ENCODE results near the gene FKBP8. TPM values are rescaled to one million over a fixed set of nuclear protein-coding genes. Genes with fewer than 3 reads are reported as not detected.

The FKBP8 gene
- total RNA-seq, 2 donors from 2014 or later, result 192 to 345 TPM

DNA sequence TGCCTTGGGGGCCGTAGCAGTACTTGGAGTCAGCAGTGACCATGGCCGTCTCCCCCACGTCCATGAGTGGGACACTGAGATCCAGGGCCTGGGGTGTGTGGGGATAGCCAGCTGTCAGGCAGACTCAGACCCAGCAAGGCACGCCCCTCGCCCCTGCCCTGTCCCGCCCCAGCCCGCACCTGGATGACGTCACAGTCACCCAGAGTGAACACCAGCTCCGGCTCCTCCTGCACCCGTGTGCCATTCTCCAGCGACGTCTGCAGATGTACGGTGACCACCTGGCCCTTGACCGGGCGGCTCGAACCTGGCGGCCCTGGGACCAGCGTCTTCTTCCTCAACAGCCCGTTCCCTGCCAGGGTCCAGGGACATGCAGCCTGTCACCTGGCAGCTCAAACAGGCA is 4.0 kb downstream of the FKBP8 start:
- Histone ChIP-seq H3K27me3 (no peaks in the 10 kb centered on the region), H3K9me3 (no peaks in the 10 kb centered on the region), H3K27ac (no peak overlapping the region), H3K4me3 (no peak overlapping the region), H3K36me3 (peaks cover 55% of the 10 kb centered on the region), H3K4me1 (peaks cover 0 to 20% of the 10 kb centered on the region in 2 donors)
- DNase-seq (ENCODE audit: low spot score), result no peak
- TF ChIP-seq, protein P1, sequence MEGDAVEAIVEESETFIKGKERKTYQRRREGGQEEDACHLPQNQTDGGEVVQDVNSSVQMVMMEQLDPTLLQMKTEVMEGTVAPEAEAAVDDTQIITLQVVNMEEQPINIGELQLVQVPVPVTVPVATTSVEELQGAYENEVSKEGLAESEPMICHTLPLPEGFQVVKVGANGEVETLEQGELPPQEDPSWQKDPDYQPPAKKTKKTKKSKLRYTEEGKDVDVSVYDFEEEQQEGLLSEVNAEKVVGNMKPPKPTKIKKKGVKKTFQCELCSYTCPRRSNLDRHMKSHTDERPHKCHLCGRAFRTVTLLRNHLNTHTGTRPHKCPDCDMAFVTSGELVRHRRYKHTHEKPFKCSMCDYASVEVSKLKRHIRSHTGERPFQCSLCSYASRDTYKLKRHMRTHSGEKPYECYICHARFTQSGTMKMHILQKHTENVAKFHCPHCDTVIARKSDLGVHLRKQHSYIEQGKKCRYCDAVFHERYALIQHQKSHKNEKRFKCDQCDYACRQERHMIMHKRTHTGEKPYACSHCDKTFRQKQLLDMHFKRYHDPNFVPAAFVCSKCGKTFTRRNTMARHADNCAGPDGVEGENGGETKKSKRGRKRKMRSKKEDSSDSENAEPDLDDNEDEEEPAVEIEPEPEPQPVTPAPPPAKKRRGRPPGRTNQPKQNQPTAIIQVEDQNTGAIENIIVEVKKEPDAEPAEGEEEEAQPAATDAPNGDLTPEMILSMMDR (IDR thresholded peaks at IDR 0.05), result no peak

DNA sequence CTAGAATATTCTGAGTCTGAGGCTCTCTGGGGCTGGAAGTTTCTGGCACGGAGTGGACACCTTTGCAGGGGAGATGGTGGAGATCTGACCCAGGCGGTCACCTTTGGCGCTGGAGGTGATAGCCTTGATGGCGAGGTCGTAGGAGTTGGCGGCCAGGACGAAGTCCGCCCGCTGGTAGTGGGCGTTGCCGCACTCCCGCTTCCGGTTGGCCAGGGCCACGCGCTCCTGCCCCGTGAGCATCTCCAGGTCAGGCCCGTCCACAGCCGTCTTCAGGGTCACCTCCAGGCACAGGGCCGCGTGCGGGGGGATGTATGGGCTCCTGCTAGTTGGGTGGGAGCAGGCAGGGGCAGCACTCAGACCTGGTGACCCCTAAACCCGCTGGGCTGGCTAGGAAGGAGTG is 5.3 kb downstream of the FKBP8 start:
- Histone ChIP-seq H3K4me3 (no peak overlapping the region), H3K36me3 (peaks cover 57% of the 10 kb centered on the region), H3K9me3 (no peaks in the 10 kb centered on the region), H3K27ac (no peak overlapping the region), H3K27me3 (no peaks in the 10 kb centered on the region), H3K4me1 (peaks cover 0 to 14% of the 10 kb centered on the region in 2 donors)
- DNase-seq (ENCODE audit: low spot score), result no peak
- TF ChIP-seq, protein P1 (IDR thresholded peaks at IDR 0.05), result no peak

DNA sequence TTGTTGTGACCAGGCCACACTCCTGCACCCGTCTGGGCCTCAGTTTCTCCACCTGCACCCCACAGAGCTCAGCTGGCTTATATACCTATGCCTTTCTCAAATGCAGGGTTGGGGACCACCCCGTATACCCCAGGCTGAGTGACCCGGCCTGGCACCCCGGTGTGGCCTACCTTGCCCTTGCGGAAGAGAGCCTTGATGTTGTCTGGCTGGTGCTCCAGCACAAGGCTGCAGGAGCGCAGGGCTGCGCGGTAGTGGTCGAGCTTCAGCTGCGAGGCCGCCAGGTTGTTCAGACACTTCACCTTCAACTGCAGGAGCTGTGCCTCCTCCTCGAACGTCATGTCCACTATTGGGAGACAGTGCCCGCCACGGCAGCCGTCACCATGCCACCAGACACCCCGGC is 5.9 kb downstream of the FKBP8 start:
- DNase-seq (ENCODE audit: low spot score), result no peak
- Histone ChIP-seq H3K4me3 (no peak overlapping the region), H3K4me1 (peaks cover 0 to 12% of the 10 kb centered on the region in 2 donors), H3K9me3 (no peaks in the 10 kb centered on the region), H3K27me3 (no peaks in the 10 kb centered on the region), H3K36me3 (peaks cover 63% of the 10 kb centered on the region), H3K27ac (no peak overlapping the region)
- TF ChIP-seq, protein P1 (IDR thresholded peaks at IDR 0.05), result no peak

DNA sequence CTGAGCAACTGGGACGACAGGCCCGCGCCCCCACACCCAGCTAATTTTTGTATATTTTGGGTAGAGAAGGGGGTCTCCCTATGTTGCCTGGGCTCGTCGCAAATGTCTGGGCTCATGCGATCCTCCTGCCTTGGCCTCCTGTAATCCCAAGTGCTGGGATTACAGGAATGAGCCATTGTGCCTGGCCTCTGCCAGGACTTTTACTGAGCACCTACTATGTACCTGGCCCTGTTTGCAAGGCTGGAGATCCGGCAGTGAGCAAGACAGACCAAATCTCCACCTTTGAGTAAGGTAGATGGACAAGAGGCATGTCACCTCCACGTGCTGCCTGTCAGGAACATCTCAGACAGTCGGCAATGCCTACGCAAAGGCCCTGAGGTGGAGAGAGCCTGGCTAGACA is 6.9 kb downstream of the FKBP8 start:
- TF ChIP-seq, protein P1 (IDR thresholded peaks at IDR 0.05), result no peak
- Histone ChIP-seq H3K27me3 (no peaks in the 10 kb centered on the region), H3K27ac (no peak overlapping the region), H3K9me3 (no peaks in the 10 kb centered on the region), H3K4me1 (peaks cover 0 to 2% of the 10 kb centered on the region in 2 donors), H3K36me3 (peaks cover 69% of the 10 kb centered on the region), H3K4me3 (no peak overlapping the region)
- DNase-seq (ENCODE audit: low spot score), result no peak

DNA sequence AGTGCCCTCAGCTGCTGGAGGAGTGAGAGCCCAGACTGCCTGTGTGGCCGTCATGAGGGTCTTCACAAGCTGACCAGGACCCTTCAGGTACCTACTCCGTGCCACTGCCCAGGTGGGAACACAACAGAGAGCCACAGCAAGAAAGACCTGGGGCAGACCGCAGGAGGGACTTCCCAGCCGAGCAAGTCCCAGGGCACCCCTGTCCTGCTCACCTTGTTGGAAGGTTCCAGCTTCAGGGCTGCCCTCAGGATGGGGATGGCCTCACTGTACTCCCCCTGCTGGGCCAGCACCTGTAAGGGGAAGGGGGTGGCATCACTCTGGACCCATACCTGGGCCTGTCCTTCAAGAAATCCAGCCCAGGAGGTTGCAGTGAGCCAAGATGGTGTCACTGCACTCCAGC is 10.3 kb downstream of the FKBP8 start:
- Histone ChIP-seq H3K27me3 (no peaks in the 10 kb centered on the region), H3K27ac (no peak overlapping the region), H3K36me3 (peaks cover 44% of the 10 kb centered on the region), H3K4me3 (no peak overlapping the region), H3K4me1 (no peaks in the 10 kb centered on the region), H3K9me3 (no peaks in the 10 kb centered on the region)
- TF ChIP-seq, protein P1 (IDR thresholded peaks at IDR 0.05), result no peak
- no peak for DNase-seq (ENCODE audit: low spot score)

DNA sequence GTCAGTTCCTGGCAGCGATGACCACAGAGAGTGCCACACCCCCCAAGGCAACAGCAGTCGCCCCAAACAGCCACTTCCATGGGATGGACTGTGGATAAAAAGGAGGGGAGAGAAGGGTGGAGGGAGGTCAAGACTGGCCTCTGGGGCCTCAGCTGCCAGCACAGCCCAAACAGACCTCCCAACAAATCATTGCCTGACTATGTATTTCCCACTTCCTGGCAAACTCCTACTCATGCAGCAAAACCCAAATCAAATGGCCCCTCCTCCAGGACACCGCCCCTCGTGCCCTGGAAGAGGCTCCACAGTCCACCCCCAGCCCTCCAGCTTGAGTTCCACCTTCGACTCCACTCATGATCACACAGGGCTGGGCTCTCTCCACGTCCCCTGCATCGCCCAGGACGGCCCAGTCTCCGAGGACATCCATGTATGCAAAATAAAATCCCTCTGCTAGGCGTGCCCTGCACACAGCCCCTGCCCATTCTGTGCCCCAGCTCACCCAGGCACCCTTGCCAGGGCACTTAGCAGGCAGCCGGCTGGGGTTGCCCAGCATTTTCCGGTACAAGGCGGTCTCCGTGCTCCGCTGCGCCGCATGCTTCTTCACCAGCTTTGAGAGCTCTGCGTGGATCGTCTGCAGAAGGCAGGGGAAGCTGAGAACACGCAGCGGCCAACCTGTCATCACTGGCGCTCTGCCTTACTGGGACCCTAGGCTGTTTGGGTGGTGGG is 11.0 kb downstream of the FKBP8 start:
- H3K4me1 ChIP-seq, result no peaks in the 10 kb centered on the region
- DNase-seq (ENCODE audit: low spot score), result no peak
- no peaks in the 10 kb centered on the region for H3K27me3 ChIP-seq
- no peaks in the 10 kb centered on the region for H3K9me3 ChIP-seq
- no peak overlapping the region for H3K4me3 ChIP-seq
- TF ChIP-seq, protein P1 (IDR thresholded peaks at IDR 0.05), result no peak
- no peak overlapping the region for H3K27ac ChIP-seq
- H3K36me3 ChIP-seq, result peaks cover 39% of the 10 kb centered on the region

Data from right atrium auricular region (tissue), 2 donors.